Measurements from ENCODE around the gene PLOD2. TPM values are rescaled to one million over a fixed set of nuclear protein-coding genes. Genes with fewer than 3 reads are reported as not detected.

PLOD2 gene
- total RNA-seq, 1 experiment from 2014 or later = 36.6 TPM

DNA sequence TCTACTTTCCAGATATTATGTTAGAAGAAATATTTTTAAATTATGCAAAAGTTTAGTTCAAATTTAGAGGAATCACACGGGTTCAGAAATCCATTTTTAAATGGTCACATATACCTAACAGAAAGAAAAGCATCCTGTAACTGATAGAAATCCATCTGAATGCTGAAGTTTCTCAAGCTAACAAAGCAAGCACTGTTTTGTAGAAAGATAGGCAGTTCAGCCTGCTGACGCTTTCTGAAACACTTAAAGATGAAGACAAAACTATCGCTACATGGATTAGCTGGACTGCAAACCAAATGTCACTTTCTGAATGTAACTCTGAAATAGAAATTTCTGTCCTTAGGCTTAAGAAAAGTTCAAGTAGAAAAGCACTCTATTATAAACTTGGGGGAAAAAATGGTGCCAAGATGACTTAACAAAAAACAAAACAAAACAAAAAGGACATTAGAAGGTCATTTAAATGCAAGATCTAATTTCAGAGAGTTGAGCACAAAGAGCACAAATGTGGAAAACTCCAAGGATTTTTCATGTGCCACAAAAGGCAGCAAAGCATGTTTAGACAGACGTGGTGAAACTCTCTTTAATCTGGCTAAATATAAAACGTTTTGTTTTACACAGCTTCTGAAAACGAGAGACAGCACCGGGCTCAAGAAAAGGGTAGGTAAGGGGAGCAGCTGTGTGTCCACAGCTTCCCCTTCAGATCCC, 1.2 kb downstream of the PLOD2 start (continued):
- no peak for TF ChIP-seq ATF6 (CRISPR knock-in tag; IDR thresholded peaks at IDR 0.05)
- TF ChIP-seq, protein P1, sequence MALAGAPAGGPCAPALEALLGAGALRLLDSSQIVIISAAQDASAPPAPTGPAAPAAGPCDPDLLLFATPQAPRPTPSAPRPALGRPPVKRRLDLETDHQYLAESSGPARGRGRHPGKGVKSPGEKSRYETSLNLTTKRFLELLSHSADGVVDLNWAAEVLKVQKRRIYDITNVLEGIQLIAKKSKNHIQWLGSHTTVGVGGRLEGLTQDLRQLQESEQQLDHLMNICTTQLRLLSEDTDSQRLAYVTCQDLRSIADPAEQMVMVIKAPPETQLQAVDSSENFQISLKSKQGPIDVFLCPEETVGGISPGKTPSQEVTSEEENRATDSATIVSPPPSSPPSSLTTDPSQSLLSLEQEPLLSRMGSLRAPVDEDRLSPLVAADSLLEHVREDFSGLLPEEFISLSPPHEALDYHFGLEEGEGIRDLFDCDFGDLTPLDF (CRISPR knock-in tag; IDR thresholded peaks at IDR 0.05) = no peak
- no peak for TF ChIP-seq TEAD4 (CRISPR knock-in tag; IDR thresholded peaks at IDR 0.05)

DNA sequence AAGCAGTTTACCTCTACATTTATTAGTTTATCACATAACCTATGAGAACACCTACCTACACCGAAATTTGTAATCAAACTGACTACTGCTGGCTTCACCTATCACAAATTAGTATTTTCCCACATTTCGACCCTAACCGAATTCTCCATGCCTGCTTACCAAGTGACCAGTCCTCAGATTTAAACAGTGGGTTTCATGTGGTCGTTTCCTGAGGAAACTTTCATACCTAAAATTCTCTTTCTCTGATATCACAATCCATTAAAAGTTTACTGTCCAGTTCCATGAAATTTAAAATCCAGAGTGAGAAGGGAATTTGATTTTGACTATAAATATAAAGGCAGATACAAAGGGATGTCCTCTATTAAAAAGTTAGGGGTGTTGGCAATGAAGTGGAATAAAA, 1.9 kb downstream of the PLOD2 start:
- H3K9me3 Mint-ChIP-seq = no peaks in the 10 kb centered on the region
- peaks cover 60% of the 10 kb centered on the region for H3K4me1 Mint-ChIP-seq
- H3K27ac Mint-ChIP-seq = peak overlapping the region; percentile 9
- ChIA-PET POLR2A (interaction anchor here (1.1 kb wide), 1 partner anchor 94 kb away, joined by 5 read pairs; no protein-coding TSS in a partner anchor), CTCF (interaction anchor here (1.0 to 2.7 kb wide), 5 partner anchors 16 to 419 kb away, joined by 3 to 43 read pairs (median 3); no protein-coding TSS in a partner anchor)
- no peak for TF ChIP-seq TEAD1 (CRISPR knock-in tag; IDR thresholded peaks at IDR 0.05)
- TF ChIP-seq, protein P2, sequence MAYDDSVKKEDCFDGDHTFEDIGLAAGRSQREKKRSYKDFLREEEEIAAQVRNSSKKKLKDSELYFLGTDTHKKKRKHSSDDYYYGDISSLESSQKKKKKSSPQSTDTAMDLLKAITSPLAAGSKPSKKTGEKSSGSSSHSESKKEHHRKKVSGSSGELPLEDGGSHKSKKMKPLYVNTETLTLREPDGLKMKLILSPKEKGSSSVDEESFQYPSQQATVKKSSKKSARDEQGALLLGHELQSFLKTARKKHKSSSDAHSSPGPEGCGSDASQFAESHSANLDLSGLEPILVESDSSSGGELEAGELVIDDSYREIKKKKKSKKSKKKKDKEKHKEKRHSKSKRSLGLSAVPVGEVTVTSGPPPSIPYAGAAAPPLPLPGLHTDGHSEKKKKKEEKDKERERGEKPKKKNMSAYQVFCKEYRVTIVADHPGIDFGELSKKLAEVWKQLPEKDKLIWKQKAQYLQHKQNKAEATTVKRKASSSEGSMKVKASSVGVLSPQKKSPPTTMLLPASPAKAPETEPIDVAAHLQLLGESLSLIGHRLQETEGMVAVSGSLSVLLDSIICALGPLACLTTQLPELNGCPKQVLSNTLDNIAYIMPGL (CRISPR knock-in tag; IDR thresholded peaks at IDR 0.05) = no peak
- DNase-seq (ENCODE audit: low spot score) = no peak
- no peaks in the 10 kb centered on the region for H3K36me3 Mint-ChIP-seq
- peak overlapping the region; percentile 83 for H3K4me3 Mint-ChIP-seq
- no peak for ATAC-seq
- peaks cover 16% of the 10 kb centered on the region for H3K27me3 Mint-ChIP-seq (ENCODE audit: low read depth)

- Mint-ChIP-seq H3K4me1 (peaks cover 68% of the 10 kb centered on the region), H3K4me3 (no peak overlapping the region; the same call in 1 of the 2 replicates), H3K27me3 (ENCODE audit: low read depth) (peaks cover 9% of the 10 kb centered on the region), H3K9me3 (no peaks in the 10 kb centered on the region), H3K27ac (peak overlapping the region; percentile 88), H3K36me3 (no peaks in the 10 kb centered on the region; the same call in 1 of the 2 replicates)
- DNase-seq (ENCODE audit: low spot score) = no peak
- CTCF ChIA-PET = interaction anchor here (1.4 to 3.2 kb wide), 2 partner anchors 32 to 92 kb away, joined by 3 to 12 read pairs; no protein-coding TSS in a partner anchor
- TF ChIP-seq, protein P3, sequence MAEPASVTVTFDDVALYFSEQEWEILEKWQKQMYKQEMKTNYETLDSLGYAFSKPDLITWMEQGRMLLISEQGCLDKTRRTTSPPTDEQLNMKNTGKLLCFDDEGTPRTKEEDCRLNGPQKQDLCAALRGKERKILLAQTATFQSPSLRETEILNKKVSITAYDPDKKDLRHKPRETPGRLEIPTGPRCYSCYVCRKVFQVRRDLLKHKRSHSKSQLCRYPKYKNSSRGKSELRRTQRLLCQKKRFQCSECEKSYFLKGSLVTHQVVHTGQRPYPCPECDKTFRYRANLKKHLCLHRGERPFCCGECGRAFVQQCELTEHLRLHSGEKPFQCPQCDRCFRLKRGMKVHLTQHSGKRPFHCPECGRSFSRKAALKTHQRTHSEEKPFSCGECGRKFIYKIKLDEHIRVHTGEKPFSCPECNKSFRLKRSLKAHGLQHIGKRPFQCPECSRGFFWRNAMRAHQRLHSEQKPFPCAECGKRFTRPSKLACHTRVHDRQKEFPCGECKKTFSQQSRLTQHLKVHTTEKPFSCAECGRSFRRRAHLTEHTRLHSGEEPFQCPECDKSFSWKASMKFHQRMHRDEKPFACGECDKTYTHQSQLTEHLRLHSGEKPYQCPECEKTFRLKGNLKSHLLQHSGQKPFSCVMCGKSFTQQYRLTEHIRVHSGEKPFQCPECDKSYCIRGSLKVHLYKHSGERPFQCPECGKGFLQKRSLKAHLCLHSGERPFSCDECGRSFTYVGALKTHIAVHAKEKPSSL (CRISPR knock-in tag; conservative IDR thresholded peaks at IDR 0.05) = no peak
- TF ChIP-seq, protein P4, sequence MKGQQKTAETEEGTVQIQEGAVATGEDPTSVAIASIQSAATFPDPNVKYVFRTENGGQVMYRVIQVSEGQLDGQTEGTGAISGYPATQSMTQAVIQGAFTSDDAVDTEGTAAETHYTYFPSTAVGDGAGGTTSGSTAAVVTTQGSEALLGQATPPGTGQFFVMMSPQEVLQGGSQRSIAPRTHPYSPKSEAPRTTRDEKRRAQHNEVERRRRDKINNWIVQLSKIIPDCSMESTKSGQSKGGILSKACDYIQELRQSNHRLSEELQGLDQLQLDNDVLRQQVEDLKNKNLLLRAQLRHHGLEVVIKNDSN (CRISPR knock-in tag; IDR thresholded peaks at IDR 0.05) = no peak
- TF ChIP-seq NR1H2 (CRISPR knock-in tag; IDR thresholded peaks at IDR 0.05) (no peak), ZNF416 (CRISPR knock-in tag; IDR thresholded peaks at IDR 0.05) (no peak), TEAD4 (CRISPR knock-in tag; IDR thresholded peaks at IDR 0.05) (no peak), ZNF219 (CRISPR knock-in tag; IDR thresholded peaks at IDR 0.05; ENCODE audit: borderline replicate concordance) (no peak), JUN (CRISPR knock-in tag; IDR thresholded peaks at IDR 0.05) (no peak), FOXK1 (CRISPR knock-in tag; IDR thresholded peaks at IDR 0.05) (no peak), TP53 (CRISPR knock-in tag; IDR thresholded peaks at IDR 0.05) (no peak), NFE2L1 (CRISPR knock-in tag; IDR thresholded peaks at IDR 0.05) (no peak), ERG (CRISPR knock-in tag; IDR thresholded peaks at IDR 0.05) (no peak), IRF2 (CRISPR knock-in tag; IDR thresholded peaks at IDR 0.05; ENCODE audit: borderline replicate concordance, low read depth) (no peak)
- TF ChIP-seq, protein P5, sequence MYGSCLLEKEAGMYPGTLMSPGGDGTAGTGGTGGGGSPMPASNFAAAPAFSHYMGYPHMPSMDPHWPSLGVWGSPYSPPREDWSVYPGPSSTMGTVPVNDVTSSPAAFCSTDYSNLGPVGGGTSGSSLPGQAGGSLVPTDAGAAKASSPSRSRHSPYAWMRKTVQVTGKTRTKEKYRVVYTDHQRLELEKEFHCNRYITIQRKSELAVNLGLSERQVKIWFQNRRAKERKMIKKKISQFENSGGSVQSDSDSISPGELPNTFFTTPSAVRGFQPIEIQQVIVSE (CRISPR knock-in tag; IDR thresholded peaks at IDR 0.05; ENCODE audit: borderline replicate concordance) = no peak
- TF ChIP-seq, protein P6, sequence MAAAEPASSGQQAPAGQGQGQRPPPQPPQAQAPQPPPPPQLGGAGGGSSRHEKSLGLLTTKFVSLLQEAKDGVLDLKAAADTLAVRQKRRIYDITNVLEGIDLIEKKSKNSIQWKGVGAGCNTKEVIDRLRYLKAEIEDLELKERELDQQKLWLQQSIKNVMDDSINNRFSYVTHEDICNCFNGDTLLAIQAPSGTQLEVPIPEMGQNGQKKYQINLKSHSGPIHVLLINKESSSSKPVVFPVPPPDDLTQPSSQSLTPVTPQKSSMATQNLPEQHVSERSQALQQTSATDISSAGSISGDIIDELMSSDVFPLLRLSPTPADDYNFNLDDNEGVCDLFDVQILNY (CRISPR knock-in tag; IDR thresholded peaks at IDR 0.05) = no peak
- TF ChIP-seq, protein P7, sequence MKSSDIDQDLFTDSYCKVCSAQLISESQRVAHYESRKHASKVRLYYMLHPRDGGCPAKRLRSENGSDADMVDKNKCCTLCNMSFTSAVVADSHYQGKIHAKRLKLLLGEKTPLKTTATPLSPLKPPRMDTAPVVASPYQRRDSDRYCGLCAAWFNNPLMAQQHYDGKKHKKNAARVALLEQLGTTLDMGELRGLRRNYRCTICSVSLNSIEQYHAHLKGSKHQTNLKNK (CRISPR knock-in tag; IDR thresholded peaks at IDR 0.05) = no peak
- ATAC-seq = no peak
- POLR2A ChIA-PET = no interaction called here
Measured at GRCh38 chr3:146157325-146158060, 3.5 kb downstream of the PLOD2 start.
